Vagina (tissue), 2 donors: ENCODE results near the gene PFAS.

ENCODE experiments used
- POLR2A ChIP-seq, 2 donors: fragments of 450-650 bp; IDR thresholded peaks; one replicate each; pipeline ENCODE4 v1.6.1; 2017; ENCODE audit warnings: antibody characterized with exemption in 2 of 2, mild to moderate bottlenecking in 2 of 2, moderate library complexity in 2 of 2
- TF ChIP-seq, protein P1 (sequence below), 3 experiments: fragments of 450-650 bp in 2 of 3; fragments of 200-600 bp in 1 of 3; sonication (generic) in 1 of 3; IDR thresholded peaks; one replicate each; pipeline ENCODE4 v1.5.1; 2017 to 2019; ENCODE audit warnings: antibody characterized with exemption in 3 of 3, mild to moderate bottlenecking in 2 of 3, moderate library complexity in 2 of 3

GRCh38 chr17:8315764-8316217 is 66.7 kb downstream of the PFAS start:
- no peak for TF ChIP-seq POLR2A (IDR thresholded peaks at IDR 0.05)
- TF ChIP-seq, protein P1, sequence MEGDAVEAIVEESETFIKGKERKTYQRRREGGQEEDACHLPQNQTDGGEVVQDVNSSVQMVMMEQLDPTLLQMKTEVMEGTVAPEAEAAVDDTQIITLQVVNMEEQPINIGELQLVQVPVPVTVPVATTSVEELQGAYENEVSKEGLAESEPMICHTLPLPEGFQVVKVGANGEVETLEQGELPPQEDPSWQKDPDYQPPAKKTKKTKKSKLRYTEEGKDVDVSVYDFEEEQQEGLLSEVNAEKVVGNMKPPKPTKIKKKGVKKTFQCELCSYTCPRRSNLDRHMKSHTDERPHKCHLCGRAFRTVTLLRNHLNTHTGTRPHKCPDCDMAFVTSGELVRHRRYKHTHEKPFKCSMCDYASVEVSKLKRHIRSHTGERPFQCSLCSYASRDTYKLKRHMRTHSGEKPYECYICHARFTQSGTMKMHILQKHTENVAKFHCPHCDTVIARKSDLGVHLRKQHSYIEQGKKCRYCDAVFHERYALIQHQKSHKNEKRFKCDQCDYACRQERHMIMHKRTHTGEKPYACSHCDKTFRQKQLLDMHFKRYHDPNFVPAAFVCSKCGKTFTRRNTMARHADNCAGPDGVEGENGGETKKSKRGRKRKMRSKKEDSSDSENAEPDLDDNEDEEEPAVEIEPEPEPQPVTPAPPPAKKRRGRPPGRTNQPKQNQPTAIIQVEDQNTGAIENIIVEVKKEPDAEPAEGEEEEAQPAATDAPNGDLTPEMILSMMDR (IDR thresholded peaks at IDR 0.05) = no peak
